Suppressor macrophage (primary cell): Measurements from ENCODE around the gene LTBP1.

ENCODE experiments used
- DNase-seq, 4 experiments: peaks; one replicate each; pipeline ENCODE4 v3.0.0-alpha.2; 2020 to 2022

LTBP1 gene

DNA sequence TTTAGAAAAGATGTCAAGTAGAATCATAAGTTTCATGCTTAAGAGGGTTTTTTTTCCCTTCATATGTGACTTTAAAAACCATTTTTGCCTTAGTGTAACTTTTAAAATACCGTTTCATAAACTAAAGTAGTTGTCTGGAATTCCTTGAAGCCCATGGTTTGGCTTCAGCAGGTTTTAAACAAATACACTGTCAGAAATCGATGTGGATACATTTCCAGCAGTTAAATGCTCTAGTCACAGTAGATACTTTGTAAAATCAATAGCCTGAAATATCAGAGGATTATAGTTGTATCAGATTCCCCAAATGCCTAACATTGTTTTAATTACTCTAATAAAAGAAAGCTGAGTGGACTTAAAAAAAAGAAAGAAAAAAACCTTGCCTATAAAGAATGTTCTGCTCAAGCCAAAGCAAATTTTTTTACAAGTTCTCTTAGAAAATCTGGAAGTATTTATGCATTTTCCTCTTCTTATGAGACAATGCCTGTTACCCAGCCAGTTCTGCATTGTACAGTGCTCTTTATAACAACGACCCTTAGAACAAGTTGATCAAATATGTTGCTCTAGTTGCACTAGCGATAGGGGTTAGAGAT is 260.5 kb downstream of the LTBP1 start:
- DNase-seq = no peak

DNA sequence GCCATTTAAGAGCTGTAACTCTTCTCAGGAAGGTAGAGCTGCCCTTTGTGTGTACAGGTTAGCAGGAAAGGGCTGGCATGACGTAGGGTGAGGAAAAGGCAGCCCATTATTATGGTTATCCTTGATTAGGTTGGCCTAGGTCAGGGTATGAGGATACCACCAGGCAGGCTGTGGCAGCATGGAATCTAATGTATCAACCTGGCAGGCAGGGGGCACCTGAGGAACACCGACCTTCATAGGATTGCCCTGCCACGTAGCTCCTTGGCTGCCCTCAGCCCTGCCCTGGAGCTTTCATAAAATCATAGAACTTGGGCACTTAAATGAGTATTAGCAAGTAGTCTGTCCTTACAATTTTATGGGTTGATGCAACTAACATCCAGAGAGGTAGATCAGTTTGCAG is 261.6 kb downstream of the LTBP1 start:
- DNase-seq = no peak

- DNase-seq = no peak
Measured at GRCh38 chr2:33209976-33210375, 263.2 kb downstream of the LTBP1 start.

GRCh38 chr2:33210626-33211025 is 263.9 kb downstream of the LTBP1 start:
- peak; percentile 9 to 73 (median 60) for DNase-seq

GRCh38 chr2:33212151-33212550 is 265.4 kb downstream of the LTBP1 start:
- no peak for DNase-seq

GRCh38 chr2:33213244-33213643 is 266.5 kb downstream of the LTBP1 start:
- peak in 2 of 4 experiments; percentile 17 to 30 for DNase-seq

GRCh38 chr2:33213648-33214047 is 266.9 kb downstream of the LTBP1 start:
- no peak for DNase-seq

DNA sequence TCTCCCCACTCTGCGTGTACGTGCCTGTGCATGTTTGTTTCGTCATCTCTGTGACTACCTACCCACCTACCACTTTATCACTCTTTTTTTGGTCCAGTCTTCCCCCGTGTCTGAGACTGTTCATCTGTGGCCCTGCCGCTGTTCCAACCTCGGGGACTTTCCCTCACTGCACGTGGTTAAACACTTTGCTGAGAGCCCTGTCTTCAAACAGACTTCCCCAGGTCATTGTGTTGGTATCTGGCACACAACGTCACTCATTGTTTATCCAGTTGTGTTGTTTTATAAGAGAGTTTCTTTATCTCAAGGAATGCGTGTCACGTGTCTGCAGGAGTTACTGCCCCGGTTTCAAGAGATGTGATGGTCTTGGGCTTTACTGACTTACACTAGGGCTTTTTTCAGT is 267.7 kb downstream of the LTBP1 start:
- no peak for DNase-seq

DNA sequence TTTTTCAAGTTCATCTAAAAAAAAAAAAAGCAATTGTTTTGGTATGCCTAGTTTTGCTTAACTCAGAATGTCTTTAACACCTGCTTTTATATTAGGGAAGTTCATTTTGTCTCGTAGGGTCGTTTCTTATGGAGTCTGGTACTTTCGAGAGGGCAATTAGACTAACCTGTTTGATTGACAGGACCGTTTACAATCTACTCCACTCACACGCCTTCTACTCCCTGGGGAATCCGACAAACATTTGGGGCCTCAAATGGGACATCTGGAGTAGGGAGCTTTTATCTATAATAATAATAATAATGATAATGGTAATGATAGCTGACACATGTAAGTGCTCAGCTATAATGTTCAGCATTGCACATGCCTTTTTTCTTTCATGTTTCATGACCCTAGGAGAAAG is 268.1 kb downstream of the LTBP1 start:
- no peak for DNase-seq

DNA sequence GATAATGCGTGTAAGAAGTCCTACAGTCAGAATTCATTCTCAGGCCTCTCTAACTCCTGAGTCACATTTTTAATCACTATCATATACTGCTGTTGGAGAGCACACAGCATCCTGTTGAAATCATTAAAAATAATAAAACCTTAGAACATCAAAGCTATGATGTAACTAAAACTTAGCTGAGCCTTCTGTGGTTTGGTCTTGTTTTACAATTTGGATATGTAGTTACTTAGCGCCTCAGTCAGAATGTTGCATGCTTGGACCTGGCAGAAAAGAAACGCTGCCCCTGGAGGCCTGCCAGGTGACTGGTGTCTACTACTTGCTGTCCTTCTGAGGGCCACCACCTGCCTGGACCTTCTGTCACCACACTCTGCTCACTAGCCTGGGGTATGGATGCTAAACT is 268.5 kb downstream of the LTBP1 start:
- DNase-seq = no peak

DNA sequence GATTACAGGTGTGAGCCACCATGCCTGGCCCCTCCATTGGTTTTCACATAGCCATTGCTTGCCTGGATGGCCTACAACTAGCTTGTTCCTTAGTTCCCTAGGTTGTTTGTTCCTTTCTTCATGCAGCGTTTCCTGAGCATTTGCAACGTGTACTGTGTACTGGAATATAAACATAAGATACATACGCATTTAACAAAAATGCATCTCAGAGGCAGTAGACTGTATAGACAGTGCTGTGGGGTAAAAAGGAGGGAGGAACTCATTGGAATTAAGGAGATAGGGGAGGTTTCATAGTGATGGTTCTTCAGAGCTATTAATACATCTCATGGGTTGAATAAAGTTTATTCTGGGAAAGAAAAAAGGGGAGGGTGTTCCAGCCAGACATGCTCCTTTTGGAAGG is 269.2 kb downstream of the LTBP1 start:
- no peak for DNase-seq

DNA sequence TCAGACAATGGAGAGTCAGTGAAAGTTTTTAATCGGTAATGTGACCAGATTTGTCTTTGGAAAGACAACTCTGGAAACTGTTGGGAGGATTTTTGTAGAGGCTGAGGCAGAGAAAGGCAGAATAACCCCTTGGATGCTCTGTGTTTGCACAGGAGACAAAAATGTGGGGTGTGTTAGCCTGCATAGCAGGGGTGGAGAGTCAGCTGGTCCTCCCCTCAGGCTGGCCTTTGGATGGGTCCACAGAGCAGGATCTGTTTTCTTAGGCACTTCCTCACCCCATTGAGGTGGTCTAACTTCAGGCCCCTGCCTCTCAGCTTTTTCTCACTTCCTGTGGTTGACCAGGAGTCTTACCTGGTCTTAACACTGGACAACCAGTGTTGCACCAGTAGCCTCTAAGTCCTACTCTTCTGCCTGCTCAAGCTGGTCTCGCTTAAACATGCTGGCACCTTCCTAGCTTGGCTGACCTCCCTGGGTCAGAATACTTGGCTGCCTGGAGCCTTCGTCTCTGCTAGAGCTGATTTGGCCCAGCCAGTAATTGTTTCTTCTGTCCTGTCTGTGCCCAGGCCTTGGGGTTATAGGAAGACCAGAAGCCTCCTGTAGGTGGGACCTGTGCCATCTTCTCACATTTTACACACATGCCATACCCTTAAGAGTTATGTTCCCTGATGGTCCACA is 269.9 kb downstream of the LTBP1 start:
- no peak for DNase-seq

DNA sequence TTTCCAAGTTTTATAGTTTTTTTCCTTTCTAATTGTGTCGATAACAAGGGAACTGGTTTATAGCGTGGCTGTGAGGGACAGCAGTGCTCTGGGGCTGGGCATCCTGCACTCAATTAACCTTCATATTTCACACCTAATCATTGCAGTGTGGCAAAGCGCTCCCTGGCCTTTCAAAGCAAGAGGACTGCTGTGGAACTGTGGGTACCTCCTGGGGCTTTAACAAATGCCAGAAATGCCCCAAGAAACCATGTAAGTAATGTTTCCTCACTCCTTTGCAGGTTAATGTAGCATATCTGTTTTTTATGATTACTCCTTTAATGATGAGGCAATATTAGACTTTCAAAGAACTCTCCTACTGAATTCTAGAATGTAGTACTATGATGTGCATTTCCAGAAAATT is 270.7 kb downstream of the LTBP1 start:
- DNase-seq = no peak

DNA sequence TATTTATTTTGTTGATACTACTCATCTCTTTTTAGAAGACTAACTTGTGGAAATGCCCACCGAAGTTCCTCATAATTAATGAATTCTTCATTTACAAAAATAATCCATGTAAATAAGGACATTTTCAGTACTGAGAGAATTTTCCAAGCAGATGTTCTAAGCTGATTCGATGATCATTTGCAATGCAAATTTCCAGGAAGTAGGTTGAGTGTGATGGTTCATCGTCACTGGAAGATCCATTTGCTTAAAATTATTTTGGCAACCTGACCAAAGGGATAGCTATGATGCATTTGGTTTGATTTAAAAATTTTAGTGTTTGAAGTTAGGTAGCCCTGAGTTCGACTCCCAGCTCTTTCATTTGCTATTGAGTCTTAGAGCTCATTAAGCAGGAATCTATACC is 272.4 kb downstream of the LTBP1 start:
- no peak for DNase-seq

DNA sequence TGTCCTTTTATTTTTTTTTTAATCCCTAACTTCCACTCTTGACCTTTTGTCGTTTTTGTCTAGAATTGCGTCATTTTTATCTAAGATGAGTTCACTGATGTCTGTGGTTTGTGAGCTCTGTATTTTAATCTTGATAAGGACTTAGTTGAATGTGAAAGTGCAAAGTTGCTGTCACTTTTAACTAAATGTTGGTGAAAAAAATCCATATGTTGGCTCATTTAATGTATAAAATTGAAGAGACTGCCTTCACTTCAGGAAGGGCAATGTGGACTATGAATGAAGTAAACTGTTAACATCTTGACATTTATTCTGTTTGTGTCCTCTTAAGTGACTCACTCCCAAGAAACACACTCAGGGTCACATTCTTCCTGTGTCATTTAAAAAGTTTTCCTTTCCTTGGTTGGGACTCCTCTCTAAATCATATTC is 273.1 kb downstream of the LTBP1 start:
- DNase-seq = peak in 3 of 4 experiments; percentile 5 to 46 (median 40)

DNA sequence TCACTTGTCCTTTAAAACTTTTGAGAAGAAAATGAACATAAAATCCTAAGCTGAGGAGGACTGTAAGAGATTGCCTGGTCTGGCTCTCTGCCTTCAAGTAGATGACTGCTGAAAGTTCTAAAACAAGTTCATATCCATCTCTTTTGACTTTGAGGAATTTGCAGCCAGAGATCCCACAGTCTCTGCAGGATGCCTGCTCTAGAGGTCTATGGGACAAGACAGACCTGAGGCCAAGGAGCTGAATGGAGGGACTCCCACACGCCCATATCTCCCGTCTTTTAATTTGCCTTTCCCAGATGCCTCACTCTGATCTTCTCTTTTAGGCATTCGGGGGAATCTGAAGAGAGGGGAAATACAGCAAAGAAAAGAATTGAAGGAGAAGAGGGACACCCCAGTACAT is 273.8 kb downstream of the LTBP1 start:
- DNase-seq = no peak

GRCh38 chr2:33221046-33221784 is 274.5 kb downstream of the LTBP1 start:
- no peak for DNase-seq

DNA sequence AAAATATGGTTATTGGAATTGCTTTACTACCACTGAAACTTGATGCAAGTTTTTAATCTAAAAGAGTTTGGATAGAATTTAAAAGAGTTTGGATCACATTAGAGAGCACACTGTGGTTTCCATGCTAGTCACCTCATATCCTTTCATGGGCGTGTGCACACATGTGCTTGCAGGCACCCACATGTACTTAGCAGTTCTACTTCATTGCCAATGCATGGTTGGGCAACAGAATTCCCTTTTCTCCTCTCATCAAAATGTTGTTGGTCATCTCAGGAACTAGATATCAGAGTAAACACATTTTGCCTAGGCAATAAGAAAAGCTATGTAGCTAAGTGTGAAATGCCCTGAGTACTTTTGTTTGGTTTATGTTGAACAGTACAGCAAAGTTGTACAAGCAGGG is 275.6 kb downstream of the LTBP1 start:
- DNase-seq = no peak

- DNase-seq = no peak
Measured at GRCh38 chr2:33223856-33224255, 277.1 kb downstream of the LTBP1 start.

DNA sequence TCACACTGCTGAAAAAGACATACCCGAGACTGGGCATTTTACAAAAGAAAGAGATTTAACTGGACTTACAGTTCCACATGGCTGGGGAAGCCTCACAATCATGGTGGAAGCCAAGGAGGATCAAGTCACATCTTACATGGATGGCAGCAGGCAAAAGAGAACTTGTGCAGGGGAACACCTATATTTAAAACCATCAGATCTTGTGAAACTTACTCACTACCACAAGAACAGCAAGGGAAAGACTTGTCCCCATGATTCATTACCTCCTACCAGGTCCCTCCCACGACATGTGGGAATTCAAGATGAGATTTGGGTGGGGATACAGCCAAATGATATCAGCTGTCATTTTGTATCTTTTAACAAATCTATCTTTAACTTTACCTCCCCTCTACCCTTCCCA is 278.6 kb downstream of the LTBP1 start:
- peak in 1 of 4 experiments; percentile 9 for DNase-seq

GRCh38 chr2:33226546-33226945 is 279.8 kb downstream of the LTBP1 start:
- DNase-seq = no peak

DNA sequence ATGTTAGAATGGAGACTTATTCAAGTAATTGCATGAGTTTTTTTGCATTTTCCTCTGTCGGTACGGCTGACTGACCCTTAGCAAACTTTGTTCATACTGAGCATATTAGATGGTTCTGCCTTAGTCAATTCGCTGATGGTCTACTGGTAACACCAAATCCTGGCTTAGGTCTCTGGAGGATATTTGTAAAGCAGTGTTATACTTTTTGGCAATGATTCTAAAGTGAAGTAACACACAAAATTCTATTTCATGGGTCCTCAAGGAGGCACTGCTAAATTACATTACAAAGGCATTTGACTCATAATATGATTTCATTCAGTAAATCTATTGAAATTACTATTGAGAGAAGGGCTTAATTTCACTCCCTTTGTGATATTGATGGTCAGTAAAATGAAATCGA is 282.9 kb downstream of the LTBP1 start:
- no peak for DNase-seq

DNA sequence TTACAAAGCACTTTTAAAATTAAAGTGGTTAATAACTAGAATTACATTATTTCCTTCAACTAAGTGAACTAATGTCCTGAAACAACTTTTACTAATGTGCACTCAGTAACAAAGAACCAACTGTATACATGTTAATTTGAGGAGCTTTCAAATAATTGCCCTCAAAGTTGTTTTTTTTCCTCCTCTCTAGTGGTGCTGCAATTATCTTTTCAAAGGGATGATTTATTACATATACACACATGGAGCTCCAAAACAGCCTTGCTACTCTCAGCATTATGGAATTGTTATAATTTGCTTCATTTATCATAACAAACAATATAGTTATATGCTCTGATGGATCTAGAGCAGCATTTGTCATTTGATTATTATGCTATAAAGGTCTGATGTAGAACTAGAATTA is 283.4 kb downstream of the LTBP1 start:
- no peak for DNase-seq

- DNase-seq = no peak
Measured at GRCh38 chr2:33230842-33231241, 284.1 kb downstream of the LTBP1 start.
